Fibroblast of lung (primary cell): ENCODE data around the gene PABPN1L. TPM values are rescaled to one million over a fixed set of nuclear protein-coding genes. Genes with fewer than 3 reads are reported as not detected.

ENCODE experiments used
- DNase-seq, 2 donors: peaks; one replicate each; pipeline versions ENCODE4 v3.0.0 to v3.0.0-alpha.2; 2010; ENCODE audit warnings: low read depth in 2 of 2
- H2AFZ ChIP-seq: 2 replicates; pipeline ENCODE4 v1.5.1; 2012; ENCODE audit warnings: low read length, control low read depth, inconsistent platforms
- H3K27ac ChIP-seq: 2 replicates; pipeline ENCODE4 v1.5.1; 2011; ENCODE audit warnings: low read length, control low read depth; ENCODE audit not compliant: insufficient read depth
- H3K27me3 ChIP-seq: 2 replicates; pipeline ENCODE4 v1.5.1; 2011; ENCODE audit warnings: mild to moderate bottlenecking, low read length; ENCODE audit not compliant: control insufficient read depth, insufficient read depth
- H3K36me3 ChIP-seq: 2 replicates; pipeline ENCODE4 v1.5.1; 2011; ENCODE audit warnings: low read length; ENCODE audit not compliant: control insufficient read depth, insufficient read depth
- H3K4me1 ChIP-seq: 2 replicates; pipeline ENCODE4 v1.5.1; 2011; ENCODE audit warnings: low read length; ENCODE audit not compliant: control insufficient read depth, insufficient read depth; ENCODE audit errors: extremely low read depth
- H3K4me2 ChIP-seq: 2 replicates; pipeline ENCODE4 v1.5.1; 2011; ENCODE audit warnings: low read length, control low read depth; ENCODE audit not compliant: insufficient read depth; ENCODE audit errors: extremely low read depth
- H3K4me3 ChIP-seq, 4 experiments: fragments of 200-600 bp in 1 of 4; sonication (generic) in 1 of 4; replicated peaks in 1 of 4; 2 replicates each; pipeline ENCODE4 v1.5.1; 2011 to 2016; ENCODE audit warnings: low read length in 4 of 4, low read depth in 3 of 4, mild to moderate bottlenecking in 3 of 4, control low read depth in 2 of 4, inconsistent platforms in 1 of 4, mixed read lengths in 1 of 4; ENCODE audit not compliant: insufficient read depth in 1 of 4; ENCODE audit errors: control extremely low read depth in 1 of 4
- H3K79me2 ChIP-seq: 2 replicates; pipeline ENCODE4 v1.5.1; 2012; ENCODE audit warnings: mild to moderate bottlenecking, low read length, inconsistent platforms; ENCODE audit not compliant: control insufficient read depth, insufficient read depth
- H3K9ac ChIP-seq: 2 replicates; pipeline ENCODE4 v1.5.1; 2011; ENCODE audit warnings: mild to moderate bottlenecking, low read length, control low read depth; ENCODE audit not compliant: insufficient read depth
- H3K9me3 ChIP-seq: 2 replicates; pipeline ENCODE4 v1.5.1; 2012; ENCODE audit warnings: low read depth, low read length; ENCODE audit not compliant: control insufficient read depth, insufficient read depth
- H4K20me1 ChIP-seq: 2 replicates; pipeline ENCODE4 v1.5.1; 2011; ENCODE audit warnings: low read length; ENCODE audit not compliant: control insufficient read depth, insufficient read depth; ENCODE audit errors: extremely low read depth
- CTCF ChIP-seq, 2 donors: IDR thresholded peaks in 1 of 2; conservative IDR thresholded peaks in 1 of 2; 1 replicate in 1 of 2; 2 replicates in 1 of 2; pipeline ENCODE4 v1.5.1; 2011 to 2012; ENCODE audit warnings: low read length in 2 of 2, control low read depth in 1 of 2, inconsistent platforms in 1 of 2, low read depth in 1 of 2, mild to moderate bottlenecking in 1 of 2
- EZH2 ChIP-seq: IDR thresholded peaks from 2 replicates; pipeline ENCODE4 v1.5.1; 2012; ENCODE audit warnings: low read length, control low read depth, mild to moderate bottlenecking; ENCODE audit errors: missing control alignments
- polyA plus RNA-seq, 2 donors: library from polyadenylated mRNA; depleted of rRNA in 1 of 2; stranded (reverse) in 1 of 2; unstranded in 1 of 2; fragments of >200 nt; gene quantifications; 2 replicates each; pipeline ENCODE4 v1.2.1, GENCODE V29; 2011 to 2012; ENCODE audit warnings: missing spikeins in 1 of 2
- total RNA-seq: library from RNA; depleted of rRNA; stranded (reverse); fragments of >200 nt; gene quantifications from 2 replicates; pipeline ENCODE4 v1.2.1, GENCODE V29; 2014

Gene PABPN1L
- total and polyA plus RNA-seq, 2 donors (not counting 1 experiment from before 2014, with no cell fraction given) = not detected

- Histone ChIP-seq H3K9ac (no peak overlapping the region), H2AFZ (no peak overlapping the region), H3K36me3 (no peaks in the 10 kb centered on the region), H3K9me3 (no peaks in the 10 kb centered on the region), H3K79me2 (no peaks in the 10 kb centered on the region), H3K4me3 (no peak overlapping the region), H4K20me1 (no peaks in the 10 kb centered on the region), H3K4me2 (no peak overlapping the region), H3K27me3 (peaks cover 6% of the 10 kb centered on the region), H3K4me1 (no peaks in the 10 kb centered on the region), H3K27ac (no peak overlapping the region)
- TF ChIP-seq CTCF (conservative IDR thresholded peaks at IDR 0.05 in 1 of 2, IDR thresholded peaks at IDR 0.05 in 1 of 2; ENCODE audit: low read depth in 1 of 2, low read length in 2 of 2) (no peak), EZH2 (no peak)
- no peak for DNase-seq
Measured at GRCh38 chr16:88874938-88875599, 8.6 kb upstream of the PABPN1L start.

- DNase-seq = no peak
- H4K20me1 ChIP-seq = no peaks in the 10 kb centered on the region
- no peak overlapping the region for H3K4me2 ChIP-seq
- no peaks in the 10 kb centered on the region for H3K4me1 ChIP-seq
- H3K27me3 ChIP-seq = peaks cover 12% of the 10 kb centered on the region
- H2AFZ ChIP-seq = no peak overlapping the region
- no peaks in the 10 kb centered on the region for H3K79me2 ChIP-seq
- H3K27ac ChIP-seq = no peak overlapping the region
- TF ChIP-seq CTCF (conservative IDR thresholded peaks at IDR 0.05 in 1 of 2, IDR thresholded peaks at IDR 0.05 in 1 of 2; ENCODE audit: low read depth in 1 of 2, low read length in 2 of 2) (no peak), EZH2 (no peak)
- H3K36me3 ChIP-seq = no peaks in the 10 kb centered on the region
- no peak overlapping the region for H3K9ac ChIP-seq
- H3K9me3 ChIP-seq = no peaks in the 10 kb centered on the region
- no peak overlapping the region for H3K4me3 ChIP-seq
Measured at GRCh38 chr16:88872650-88873331, 6.3 kb upstream of the PABPN1L start.

GRCh38 chr16:88871730-88872416 lies 5.4 kb upstream of the PABPN1L start:
- no peak overlapping the region for H3K27ac ChIP-seq
- H3K9me3 ChIP-seq = no peaks in the 10 kb centered on the region
- no peaks in the 10 kb centered on the region for H3K4me1 ChIP-seq
- H3K27me3 ChIP-seq = peaks cover 12% of the 10 kb centered on the region
- no peak overlapping the region for H3K4me3 ChIP-seq
- H2AFZ ChIP-seq = no peak overlapping the region
- H3K79me2 ChIP-seq = no peaks in the 10 kb centered on the region
- H3K36me3 ChIP-seq = no peaks in the 10 kb centered on the region
- DNase-seq = no peak
- no peak overlapping the region for H3K9ac ChIP-seq
- no peak for TF ChIP-seq EZH2
- TF ChIP-seq CTCF (conservative IDR thresholded peaks at IDR 0.05 in 1 of 2, IDR thresholded peaks at IDR 0.05 in 1 of 2; ENCODE audit: low read depth in 1 of 2, low read length in 2 of 2) = no peak
- no peak overlapping the region for H3K4me2 ChIP-seq
- H4K20me1 ChIP-seq = no peaks in the 10 kb centered on the region
